ENCODE measurements around the gene ST6GALNAC3. TPM values are rescaled to one million over a fixed set of nuclear protein-coding genes. Genes with fewer than 3 reads are reported as not detected.

ST6GALNAC3 gene
- total and polyA plus RNA-seq, 2 experiments from 2014 or later: 29.4 to 33.3 TPM

DNA sequence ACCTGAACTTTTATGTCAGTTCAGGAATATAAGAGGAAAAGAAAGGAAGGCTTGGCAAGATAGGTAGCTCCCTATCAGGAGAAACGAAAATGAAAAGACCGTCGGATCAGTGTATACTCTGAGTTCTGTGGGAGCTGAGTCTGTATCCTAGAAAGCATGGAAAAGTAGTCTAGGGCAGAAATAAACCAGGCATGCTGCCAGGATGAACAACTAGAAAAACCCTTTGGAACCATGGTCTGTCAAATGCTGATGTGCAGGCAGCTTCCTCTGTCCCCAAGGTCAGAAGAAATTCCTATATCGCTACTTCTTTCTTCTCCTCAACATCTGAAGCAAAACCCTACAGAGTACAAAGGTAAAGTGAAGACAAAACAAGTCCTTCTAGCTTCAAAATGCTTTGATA is 268.8 kb downstream of the ST6GALNAC3 start:
- Histone ChIP-seq H3K4me1 (ENCODE audit: insufficient read depth) (no peaks in the 10 kb centered on the region), H3K27me3 (no peaks in the 10 kb centered on the region), H3K9me2 (replicated peaks; ENCODE audit: insufficient read depth) (no peaks in the 10 kb centered on the region), H2AFZ (no peak overlapping the region), H3K27ac (no peak overlapping the region), H3K79me2 (no peaks in the 10 kb centered on the region), H3K4me2 (no peak overlapping the region), H3K9me3 (ENCODE audit: low read depth) (no peaks in the 10 kb centered on the region), H3K36me3 (replicated peaks; ENCODE audit: insufficient read depth, low read depth) (no peaks in the 10 kb centered on the region), H4K20me1 (ENCODE audit: insufficient read depth, poor library complexity, severe bottlenecking) (no peaks in the 10 kb centered on the region), H3K4me3 (no peak overlapping the region)
- 95% methylated on average over 4 of the region's 4 CpGs for WGBS (ENCODE audit: low lambda C conversion rate, missing lambda C conversion rate)
- TF ChIP-seq EZH2 (IDR thresholded peaks at IDR 0.05; ENCODE audit: borderline replicate concordance): no peak
- no peak for TF ChIP-seq EZH2phosphoT487 (IDR thresholded peaks at IDR 0.05; ENCODE audit: low read depth, severe bottlenecking, unreplicated experiment)
- TF ChIP-seq, protein P1, sequence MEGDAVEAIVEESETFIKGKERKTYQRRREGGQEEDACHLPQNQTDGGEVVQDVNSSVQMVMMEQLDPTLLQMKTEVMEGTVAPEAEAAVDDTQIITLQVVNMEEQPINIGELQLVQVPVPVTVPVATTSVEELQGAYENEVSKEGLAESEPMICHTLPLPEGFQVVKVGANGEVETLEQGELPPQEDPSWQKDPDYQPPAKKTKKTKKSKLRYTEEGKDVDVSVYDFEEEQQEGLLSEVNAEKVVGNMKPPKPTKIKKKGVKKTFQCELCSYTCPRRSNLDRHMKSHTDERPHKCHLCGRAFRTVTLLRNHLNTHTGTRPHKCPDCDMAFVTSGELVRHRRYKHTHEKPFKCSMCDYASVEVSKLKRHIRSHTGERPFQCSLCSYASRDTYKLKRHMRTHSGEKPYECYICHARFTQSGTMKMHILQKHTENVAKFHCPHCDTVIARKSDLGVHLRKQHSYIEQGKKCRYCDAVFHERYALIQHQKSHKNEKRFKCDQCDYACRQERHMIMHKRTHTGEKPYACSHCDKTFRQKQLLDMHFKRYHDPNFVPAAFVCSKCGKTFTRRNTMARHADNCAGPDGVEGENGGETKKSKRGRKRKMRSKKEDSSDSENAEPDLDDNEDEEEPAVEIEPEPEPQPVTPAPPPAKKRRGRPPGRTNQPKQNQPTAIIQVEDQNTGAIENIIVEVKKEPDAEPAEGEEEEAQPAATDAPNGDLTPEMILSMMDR (IDR thresholded peaks at IDR 0.05; ENCODE audit: poor library complexity): no peak
- no peak for DNase-seq (ENCODE audit: low spot score)

DNA sequence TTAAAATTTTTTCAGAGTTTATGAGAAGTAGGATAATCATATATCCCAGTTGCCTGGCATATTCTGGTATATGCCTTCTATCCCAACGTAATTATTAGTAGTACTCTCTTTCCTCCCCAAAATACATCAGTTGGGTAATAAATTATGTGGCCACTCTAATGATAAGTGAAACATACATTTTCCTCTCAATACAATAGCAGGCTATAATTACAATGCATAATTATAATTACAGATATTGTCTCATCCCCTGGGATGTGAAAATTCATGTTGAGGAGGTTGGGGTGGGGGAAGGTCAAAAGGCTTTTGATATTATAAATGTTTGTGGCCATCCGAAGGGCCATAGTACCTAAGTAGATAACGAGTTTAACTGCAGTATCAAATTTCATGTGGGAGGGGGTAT is 277.1 kb downstream of the ST6GALNAC3 start:
- H3K9me2 ChIP-seq (replicated peaks; ENCODE audit: insufficient read depth): no peaks in the 10 kb centered on the region
- no peaks in the 10 kb centered on the region for H3K4me1 ChIP-seq (ENCODE audit: insufficient read depth)
- H2AFZ ChIP-seq: no peak overlapping the region
- no peak for TF ChIP-seq EZH2 (IDR thresholded peaks at IDR 0.05; ENCODE audit: borderline replicate concordance)
- TF ChIP-seq, protein P1 (IDR thresholded peaks at IDR 0.05; ENCODE audit: poor library complexity): no peak
- no peak for TF ChIP-seq EZH2phosphoT487 (IDR thresholded peaks at IDR 0.05; ENCODE audit: low read depth, severe bottlenecking, unreplicated experiment)
- no peak overlapping the region for H3K4me3 ChIP-seq
- no peak for DNase-seq (ENCODE audit: low spot score)
- no peaks in the 10 kb centered on the region for H3K27me3 ChIP-seq
- no peaks in the 10 kb centered on the region for H3K9me3 ChIP-seq (ENCODE audit: low read depth)
- H3K79me2 ChIP-seq: no peaks in the 10 kb centered on the region
- H3K27ac ChIP-seq: no peak overlapping the region
- WGBS (ENCODE audit: low lambda C conversion rate, missing lambda C conversion rate): 69% methylated on average over 3 of the region's 3 CpGs
- H4K20me1 ChIP-seq (ENCODE audit: insufficient read depth, poor library complexity, severe bottlenecking): no peaks in the 10 kb centered on the region
- no peaks in the 10 kb centered on the region for H3K36me3 ChIP-seq (replicated peaks; ENCODE audit: insufficient read depth, low read depth)
- no peak overlapping the region for H3K4me2 ChIP-seq

DNA sequence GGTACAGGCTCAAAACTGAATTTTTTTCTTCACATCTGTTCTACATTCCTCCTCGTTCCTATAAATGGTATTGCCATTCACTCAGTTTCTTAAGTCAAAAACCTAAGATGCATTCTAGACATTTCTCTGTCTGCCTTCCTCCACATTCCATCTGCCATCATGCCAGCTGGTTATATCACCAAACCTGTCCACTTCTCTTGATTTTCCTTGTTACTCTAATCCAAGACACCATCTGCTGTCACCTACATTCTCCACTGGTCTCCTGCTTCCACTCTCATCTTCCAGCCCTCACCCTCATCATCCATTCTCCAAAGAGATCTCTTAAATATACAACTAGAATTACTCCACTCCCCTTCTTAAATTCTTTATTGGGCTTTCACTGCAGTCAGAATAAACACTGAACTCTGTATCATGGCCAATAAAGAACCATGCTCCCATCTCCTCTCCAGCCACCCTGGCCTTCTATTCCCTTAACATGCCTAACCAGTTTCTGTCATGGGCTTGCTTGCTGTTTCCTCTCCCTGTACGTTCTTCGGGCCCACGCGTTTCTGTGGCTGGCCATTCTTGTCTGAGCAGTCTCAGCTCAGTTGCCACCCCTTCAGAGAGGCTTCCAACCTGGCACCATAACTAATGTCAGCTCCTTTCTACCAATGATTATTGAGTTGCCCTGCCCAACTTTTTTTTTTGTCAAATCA is 278.3 kb downstream of the ST6GALNAC3 start:
- no peak for TF ChIP-seq EZH2 (IDR thresholded peaks at IDR 0.05; ENCODE audit: borderline replicate concordance)
- H3K79me2 ChIP-seq: no peaks in the 10 kb centered on the region
- no peaks in the 10 kb centered on the region for H3K9me2 ChIP-seq (replicated peaks; ENCODE audit: insufficient read depth)
- no peaks in the 10 kb centered on the region for H4K20me1 ChIP-seq (ENCODE audit: insufficient read depth, poor library complexity, severe bottlenecking)
- no peaks in the 10 kb centered on the region for H3K36me3 ChIP-seq (replicated peaks; ENCODE audit: insufficient read depth, low read depth)
- no peak overlapping the region for H2AFZ ChIP-seq
- no peak overlapping the region for H3K4me3 ChIP-seq
- H3K27me3 ChIP-seq: no peaks in the 10 kb centered on the region
- no peaks in the 10 kb centered on the region for H3K9me3 ChIP-seq (ENCODE audit: low read depth)
- no peak overlapping the region for H3K27ac ChIP-seq
- WGBS (ENCODE audit: low lambda C conversion rate, missing lambda C conversion rate): 87% methylated on average over 5 of the region's 5 CpGs
- no peaks in the 10 kb centered on the region for H3K4me1 ChIP-seq (ENCODE audit: insufficient read depth)
- H3K4me2 ChIP-seq: no peak overlapping the region
- DNase-seq (ENCODE audit: low spot score): no peak

DNA sequence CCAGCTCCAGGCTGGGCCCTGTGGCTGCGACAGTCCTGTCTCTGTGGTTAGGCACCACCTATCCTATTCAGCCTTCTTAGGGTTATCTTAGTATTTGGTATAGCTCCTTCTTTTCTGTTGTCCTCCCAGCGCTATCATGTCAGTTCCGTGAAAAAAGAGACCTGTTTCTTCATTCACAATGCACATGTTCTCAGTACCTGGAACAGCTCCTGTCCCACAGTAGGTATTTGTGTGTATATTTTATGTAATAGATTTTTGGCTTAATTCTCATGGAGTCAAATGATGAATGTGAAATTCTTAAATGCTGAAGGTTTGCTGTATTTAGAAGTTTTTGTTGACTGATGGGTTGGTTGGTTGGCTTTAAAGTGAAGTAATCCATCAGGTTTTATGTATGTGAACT is 279.7 kb downstream of the ST6GALNAC3 start:
- no peaks in the 10 kb centered on the region for H3K79me2 ChIP-seq
- no peak overlapping the region for H3K4me2 ChIP-seq
- H3K4me1 ChIP-seq (ENCODE audit: insufficient read depth): no peaks in the 10 kb centered on the region
- H3K36me3 ChIP-seq (replicated peaks; ENCODE audit: insufficient read depth, low read depth): no peaks in the 10 kb centered on the region
- no peaks in the 10 kb centered on the region for H3K27me3 ChIP-seq
- H2AFZ ChIP-seq: no peak overlapping the region
- no peaks in the 10 kb centered on the region for H4K20me1 ChIP-seq (ENCODE audit: insufficient read depth, poor library complexity, severe bottlenecking)
- no peak overlapping the region for H3K4me3 ChIP-seq
- no peaks in the 10 kb centered on the region for H3K9me2 ChIP-seq (replicated peaks; ENCODE audit: insufficient read depth)
- DNase-seq (ENCODE audit: low spot score): no peak
- TF ChIP-seq EZH2phosphoT487 (IDR thresholded peaks at IDR 0.05; ENCODE audit: low read depth, severe bottlenecking, unreplicated experiment) (no peak), EZH2 (IDR thresholded peaks at IDR 0.05; ENCODE audit: borderline replicate concordance) (no peak)
- TF ChIP-seq, protein P1 (IDR thresholded peaks at IDR 0.05; ENCODE audit: poor library complexity): no peak
- no peak overlapping the region for H3K27ac ChIP-seq
- no peaks in the 10 kb centered on the region for H3K9me3 ChIP-seq (ENCODE audit: low read depth)
- 95% methylated on average over 3 of the region's 3 CpGs for WGBS (ENCODE audit: low lambda C conversion rate, missing lambda C conversion rate)

All from hepatocyte (in vitro differentiated cells).